HUDEP-2 (cell line): ENCODE results near the gene GIGYF1.
"Not testable (repeated sequence)": the region's sequence is repeated elsewhere in the genome, so short reads cannot be mapped to it uniquely, and the experiment has no call there.

Experiments
- DNase-seq, 76 experiments: peaks; one replicate each; lab custom pipeline; 2025; ENCODE audit not compliant: unreplicated experiment in 76 of 76; lab: John Stamatoyannopoulos, UW

Gene GIGYF1

GRCh38 chr7:100694098-100694745, at the start of gene GIGYF1:
GIGYF1 (minus strand) TSS chr7:100694250; CDS start chr7:100688238, 6,012 bp downstream.
- peak in 57 of 76 experiments; percentile 5 to 75 (median 57) for DNase-seq

- no peak for DNase-seq
Observed at GRCh38 chr7:100739934-100740333, 45.9 kb upstream of the GIGYF1 start.

GRCh38 chr7:100736671-100737070, 42.6 kb upstream of the GIGYF1 start:
- no peak for DNase-seq

- DNase-seq: no peak
Observed at GRCh38 chr7:100735730-100736129, 41.7 kb upstream of the GIGYF1 start.

- DNase-seq: no peak
Observed at GRCh38 chr7:100731937-100732636, 38.0 kb upstream of the GIGYF1 start.

GRCh38 chr7:100730136-100730800, 36.2 kb upstream of the GIGYF1 start:
- no peak for DNase-seq

- DNase-seq: no peak
Observed at GRCh38 chr7:100728196-100728595, 34.1 kb upstream of the GIGYF1 start.

- DNase-seq: no peak
Observed at GRCh38 chr7:100726996-100727761, 33.1 kb upstream of the GIGYF1 start.

- DNase-seq: not testable (repeated sequence)
Observed at GRCh38 chr7:100724364-100724763, 30.3 kb upstream of the GIGYF1 start.

- DNase-seq: no peak
Observed at GRCh38 chr7:100723732-100724275, 29.8 kb upstream of the GIGYF1 start.

GRCh38 chr7:100722480-100723212, 28.6 kb upstream of the GIGYF1 start:
- no peak for DNase-seq

GRCh38 chr7:100721505-100721812, 27.4 kb upstream of the GIGYF1 start:
- no peak for DNase-seq

GRCh38 chr7:100720671-100721504, 26.8 kb upstream of the GIGYF1 start:
- DNase-seq: no peak

- DNase-seq: no peak
Observed at GRCh38 chr7:100720279-100720670, 26.2 kb upstream of the GIGYF1 start, which contains the start of gene EPO. EPO (plus strand) TSS chr7:100720468; CDS start chr7:100720981, 513 bp downstream.

GRCh38 chr7:100719523-100720278, 25.7 kb upstream of the GIGYF1 start:
- DNase-seq: peak in 7 of 76 experiments; percentile 3 to 33 (median 19)

GRCh38 chr7:100717073-100717472, 23.0 kb upstream of the GIGYF1 start:
- not testable (repeated sequence) for DNase-seq

- DNase-seq: no peak
Observed at GRCh38 chr7:100714725-100715124, 20.7 kb upstream of the GIGYF1 start.

GRCh38 chr7:100711369-100711768, 17.3 kb upstream of the GIGYF1 start:
- no peak for DNase-seq
